K562 (cell line): ENCODE data around the gene CDKL1. TPM values are rescaled to one million over a fixed set of nuclear protein-coding genes. Genes with fewer than 3 reads are reported as not detected.

Source experiments
- BHLHE40 ChIP-seq: IDR thresholded peaks from 2 replicates; pipeline ENCODE4 v1.6.1; 2011; ENCODE audit warnings: low read length, improper control_type of control experiment
- GABPB2 ChIP-seq: fragments of 250-450 bp; sonication (Bioruptor Pico); conservative IDR thresholded peaks from 2 replicates; pipeline ENCODE4 v1.5.1; 2021; ENCODE audit warnings: mild to moderate bottlenecking
- HDAC2 ChIP-seq: fragments of 450-650 bp; IDR thresholded peaks from 2 replicates; pipeline ENCODE4 v1.6.1; 2016; ENCODE audit warnings: mild to moderate bottlenecking
- KAT2B ChIP-seq: IDR thresholded peaks from one replicate; pipeline ENCODE4 v1.6.1; 2012; ENCODE audit warnings: low read depth, mild to moderate bottlenecking, control low read depth, inconsistent platforms, low read length, moderate library complexity
- MEIS2 ChIP-seq: fragments of 450-650 bp; IDR thresholded peaks from 2 replicates; pipeline ENCODE4 v1.6.1; 2014; ENCODE audit warnings: mild to moderate bottlenecking; ENCODE audit not compliant: partially characterized antibody
- NR4A1 ChIP-seq, 2 experiments: fragments of 250-450 bp in 1 of 2; fragments of 450-650 bp in 1 of 2; sonication (Bioruptor Pico) in 1 of 2; IDR thresholded peaks; 2 replicates each; pipeline versions ENCODE4 v1.4.0 to v1.6.1; 2016 to 2020; ENCODE audit warnings: mild to moderate bottlenecking in 2 of 2, missing compliant biosample characterization in 1 of 2, missing genetic modification characterization in 1 of 2, moderate library complexity in 1 of 2
- PKNOX1 ChIP-seq: fragments of 450-650 bp; IDR thresholded peaks from 2 replicates; pipeline ENCODE4 v1.6.1; 2016
- RBM34 ChIP-seq: fragments of 200-400 bp; formaldehyde crosslinking; IDR thresholded peaks from 2 replicates; pipeline ENCODE4 v1.6.1; 2018; ENCODE audit warnings: low read length, borderline replicate concordance; ENCODE audit not compliant: insufficient read depth
- SP2 ChIP-seq: IDR thresholded peaks from 2 replicates; pipeline ENCODE4 v1.6.1; 2011; ENCODE audit warnings: mild to moderate bottlenecking, low read depth, low read length, moderate library complexity; ENCODE audit not compliant: poor library complexity, severe bottlenecking; ENCODE audit errors: extremely low read depth
- ZNF449 ChIP-seq: fragments of 250-450 bp; sonication (Bioruptor Pico); IDR thresholded peaks from 2 replicates; pipeline ENCODE4 v1.8.0; 2022; ENCODE audit warnings: moderate library complexity, mild to moderate bottlenecking, inconsistent platforms
- ZNF589 ChIP-seq: fragments of 200-800 bp; sonication (Bioruptor generic); IDR thresholded peaks from 2 replicates; pipeline ENCODE4 v1.6.1; 2016; ENCODE audit warnings: low read depth, missing genetic modification characterization, missing compliant biosample characterization
- polyA plus RNA-seq, 8 experiments: library from polyadenylated mRNA; depleted of rRNA in 4 of 8; stranded (reverse) in 5 of 8; unstranded in 3 of 8; fragments of >200 nt; fragmentation: Nextera tagmentation in 2 of 8; fragmentation: Illumina TruSeq in 1 of 8; extraction: Ambion mirVana in 2 of 8; extraction: Trizol in 1 of 8; gene quantifications; 2 replicates each; pipeline versions ENCODE4 v1.2.1 to v1.2.3, GENCODE V29; 2011 to 2014; ENCODE audit warnings: inconsistent platforms in 1 of 8, missing spikeins in 1 of 8
- total RNA-seq, 7 experiments: library from RNA; depleted of rRNA in 6 of 7; stranded (reverse); fragments of >200 nt in 6 of 7; fragmentation: Illumina TruSeq in 2 of 7; extraction: Trizol in 2 of 7; gene quantifications; 2 replicates each; pipeline versions ENCODE4 v1.2.1 to v1.2.3, GENCODE V29; 2011 to 2021; ENCODE audit warnings: low replicate concordance in 1 of 7
- TF ChIP-seq, protein P1 (sequence below), 3 experiments: IDR thresholded peaks in 2 of 3; conservative IDR thresholded peaks in 1 of 3; 2 replicates each; pipeline ENCODE4 v1.5.1; 2011 to 2012; ENCODE audit warnings: low read length in 3 of 3, mild to moderate bottlenecking in 3 of 3, control low read depth in 2 of 3, improper control_type of control experiment in 1 of 3, inconsistent platforms in 1 of 3, low read depth in 1 of 3, mixed read lengths in 1 of 3, moderate library complexity in 1 of 3; ENCODE audit not compliant: insufficient read depth in 2 of 3
- TF ChIP-seq, protein P2 (sequence below), 2 experiments: IDR thresholded peaks in 1 of 2; conservative IDR thresholded peaks in 1 of 2; 2 replicates each; pipeline ENCODE4 v1.6.1; 2016; ENCODE audit warnings: low read depth in 2 of 2, mild to moderate bottlenecking in 1 of 2, missing compliant biosample characterization in 1 of 2, missing genetic modification characterization in 1 of 2, moderate library complexity in 1 of 2
- TF ChIP-seq, protein P3 (sequence below): fragments of 250-450 bp; sonication (Bioruptor Pico); IDR thresholded peaks from 2 replicates; pipeline ENCODE4 v1.9.0; 2021; ENCODE audit warnings: mild to moderate bottlenecking, inconsistent platforms

CDKL1 gene
- total and polyA plus RNA-seq, 9 of the 15 experiments (the other 6 are each of a cell fraction or from before 2014, with no cell fraction given), result 2.3 to 35.0 (median 7.5) TPM

- TF ChIP-seq, protein P1, sequence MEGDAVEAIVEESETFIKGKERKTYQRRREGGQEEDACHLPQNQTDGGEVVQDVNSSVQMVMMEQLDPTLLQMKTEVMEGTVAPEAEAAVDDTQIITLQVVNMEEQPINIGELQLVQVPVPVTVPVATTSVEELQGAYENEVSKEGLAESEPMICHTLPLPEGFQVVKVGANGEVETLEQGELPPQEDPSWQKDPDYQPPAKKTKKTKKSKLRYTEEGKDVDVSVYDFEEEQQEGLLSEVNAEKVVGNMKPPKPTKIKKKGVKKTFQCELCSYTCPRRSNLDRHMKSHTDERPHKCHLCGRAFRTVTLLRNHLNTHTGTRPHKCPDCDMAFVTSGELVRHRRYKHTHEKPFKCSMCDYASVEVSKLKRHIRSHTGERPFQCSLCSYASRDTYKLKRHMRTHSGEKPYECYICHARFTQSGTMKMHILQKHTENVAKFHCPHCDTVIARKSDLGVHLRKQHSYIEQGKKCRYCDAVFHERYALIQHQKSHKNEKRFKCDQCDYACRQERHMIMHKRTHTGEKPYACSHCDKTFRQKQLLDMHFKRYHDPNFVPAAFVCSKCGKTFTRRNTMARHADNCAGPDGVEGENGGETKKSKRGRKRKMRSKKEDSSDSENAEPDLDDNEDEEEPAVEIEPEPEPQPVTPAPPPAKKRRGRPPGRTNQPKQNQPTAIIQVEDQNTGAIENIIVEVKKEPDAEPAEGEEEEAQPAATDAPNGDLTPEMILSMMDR (IDR thresholded peaks at IDR 0.05 in 2 of 3, conservative IDR thresholded peaks at IDR 0.05 in 1 of 3; ENCODE audit: insufficient read depth in 2 of 3, low read depth in 1 of 3, low read length in 3 of 3), result peak in 1 of 3 experiments; percentile 56; a peak in 2 of 6 replicates
- peak; percentile 49 for TF ChIP-seq MEIS2
- TF ChIP-seq HDAC2, result 0 out of 2 replicates have a peak, but pooled peaks have one; percentile 19
- TF ChIP-seq PKNOX1, result peak; percentile 50
- TF ChIP-seq ZNF449 (CRISPR knock-in tag), result no peak
- TF ChIP-seq, protein P2, sequence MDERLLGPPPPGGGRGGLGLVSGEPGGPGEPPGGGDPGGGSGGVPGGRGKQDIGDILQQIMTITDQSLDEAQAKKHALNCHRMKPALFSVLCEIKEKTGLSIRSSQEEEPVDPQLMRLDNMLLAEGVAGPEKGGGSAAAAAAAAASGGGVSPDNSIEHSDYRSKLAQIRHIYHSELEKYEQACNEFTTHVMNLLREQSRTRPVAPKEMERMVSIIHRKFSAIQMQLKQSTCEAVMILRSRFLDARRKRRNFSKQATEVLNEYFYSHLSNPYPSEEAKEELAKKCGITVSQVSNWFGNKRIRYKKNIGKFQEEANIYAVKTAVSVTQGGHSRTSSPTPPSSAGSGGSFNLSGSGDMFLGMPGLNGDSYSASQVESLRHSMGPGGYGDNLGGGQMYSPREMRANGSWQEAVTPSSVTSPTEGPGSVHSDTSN (CRISPR knock-in tag; IDR thresholded peaks at IDR 0.05; ENCODE audit: low read depth), result no peak
- TF ChIP-seq, protein P2 (tag; conservative IDR thresholded peaks at IDR 0.05; ENCODE audit: low read depth), result peak; percentile 46
- no peak for TF ChIP-seq NR4A1 (CRISPR knock-in tag; IDR thresholded peaks at IDR 0.05)
- no peak for TF ChIP-seq NR4A1 (tag; IDR thresholded peaks at IDR 0.05)
- no peak for TF ChIP-seq ZNF589
- TF ChIP-seq, protein P3, sequence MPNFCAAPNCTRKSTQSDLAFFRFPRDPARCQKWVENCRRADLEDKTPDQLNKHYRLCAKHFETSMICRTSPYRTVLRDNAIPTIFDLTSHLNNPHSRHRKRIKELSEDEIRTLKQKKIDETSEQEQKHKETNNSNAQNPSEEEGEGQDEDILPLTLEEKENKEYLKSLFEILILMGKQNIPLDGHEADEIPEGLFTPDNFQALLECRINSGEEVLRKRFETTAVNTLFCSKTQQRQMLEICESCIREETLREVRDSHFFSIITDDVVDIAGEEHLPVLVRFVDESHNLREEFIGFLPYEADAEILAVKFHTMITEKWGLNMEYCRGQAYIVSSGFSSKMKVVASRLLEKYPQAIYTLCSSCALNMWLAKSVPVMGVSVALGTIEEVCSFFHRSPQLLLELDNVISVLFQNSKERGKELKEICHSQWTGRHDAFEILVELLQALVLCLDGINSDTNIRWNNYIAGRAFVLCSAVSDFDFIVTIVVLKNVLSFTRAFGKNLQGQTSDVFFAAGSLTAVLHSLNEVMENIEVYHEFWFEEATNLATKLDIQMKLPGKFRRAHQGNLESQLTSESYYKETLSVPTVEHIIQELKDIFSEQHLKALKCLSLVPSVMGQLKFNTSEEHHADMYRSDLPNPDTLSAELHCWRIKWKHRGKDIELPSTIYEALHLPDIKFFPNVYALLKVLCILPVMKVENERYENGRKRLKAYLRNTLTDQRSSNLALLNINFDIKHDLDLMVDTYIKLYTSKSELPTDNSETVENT (CRISPR knock-in tag), result no peak
- no peak for TF ChIP-seq SP2
- TF ChIP-seq RBM34, result no peak
- TF ChIP-seq KAT2B, result no peak
- TF ChIP-seq BHLHE40, result no peak
- no peak for TF ChIP-seq GABPB2 (CRISPR knock-in tag)
These were observed 85.2 kb downstream of the CDKL1 start (continued) for GRCh38 chr14:50311337-50311971.
